ENCODE results near the gene ABCA4. TPM values are rescaled to one million over a fixed set of nuclear protein-coding genes. Genes with fewer than 3 reads are reported as not detected.

ABCA4 gene
- total and polyA plus RNA-seq, 2 of the 8 experiments (the other 6 are each of a cell fraction or from before 2014, with no cell fraction given) = 0.06 TPM; not detected in 1

DNA sequence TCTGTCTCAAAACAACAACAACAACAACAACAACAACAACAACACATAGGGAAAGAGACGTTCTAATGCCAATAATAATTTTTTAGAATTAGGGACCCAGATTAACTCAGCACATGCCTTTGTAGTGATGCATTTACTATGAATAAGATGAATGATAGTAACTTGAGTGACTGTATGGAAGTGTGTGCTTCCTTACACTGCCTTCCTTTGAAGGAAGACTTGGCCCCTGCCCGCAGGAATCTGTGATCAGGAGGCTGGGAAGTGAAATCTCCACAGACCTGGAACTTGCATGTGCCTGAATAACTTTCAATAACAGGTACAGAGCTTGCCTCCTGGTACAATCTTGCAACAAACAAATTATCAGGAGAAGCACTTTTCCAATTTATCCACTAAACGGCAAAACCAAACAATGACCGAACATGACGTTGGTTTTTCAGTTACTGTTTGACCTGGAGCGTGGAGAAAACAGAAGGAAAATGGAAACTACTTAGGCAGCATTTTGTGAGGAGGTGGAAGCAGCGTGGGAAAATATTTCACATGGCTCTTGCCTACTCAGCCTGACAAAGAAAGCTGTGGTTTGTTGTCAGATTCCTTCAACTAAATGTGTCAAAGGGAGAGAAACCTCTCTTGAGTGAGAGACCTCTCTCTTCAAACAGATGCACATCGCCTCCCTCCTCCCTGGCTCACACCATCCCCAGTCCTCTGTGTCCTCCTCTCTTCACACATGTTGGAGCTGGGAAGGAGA, 10.1 kb upstream of the ABCA4 start (continued):
- TF ChIP-seq SIN3A (conservative IDR thresholded peaks at IDR 0.05 in 1 of 2, IDR thresholded peaks at IDR 0.05 in 1 of 2; ENCODE audit: low read depth in 1 of 2, low read length in 2 of 2) = no peak
- no peak for TF ChIP-seq TCF12 (IDR thresholded peaks at IDR 0.05; ENCODE audit: low read depth, low read length)
- TF ChIP-seq SIX5 (IDR thresholded peaks at IDR 0.05; ENCODE audit: low read depth, low read length) = no peak
- no peak for TF ChIP-seq BACH1 (IDR thresholded peaks at IDR 0.05; ENCODE audit: low read length)
- TF ChIP-seq, protein P1, sequence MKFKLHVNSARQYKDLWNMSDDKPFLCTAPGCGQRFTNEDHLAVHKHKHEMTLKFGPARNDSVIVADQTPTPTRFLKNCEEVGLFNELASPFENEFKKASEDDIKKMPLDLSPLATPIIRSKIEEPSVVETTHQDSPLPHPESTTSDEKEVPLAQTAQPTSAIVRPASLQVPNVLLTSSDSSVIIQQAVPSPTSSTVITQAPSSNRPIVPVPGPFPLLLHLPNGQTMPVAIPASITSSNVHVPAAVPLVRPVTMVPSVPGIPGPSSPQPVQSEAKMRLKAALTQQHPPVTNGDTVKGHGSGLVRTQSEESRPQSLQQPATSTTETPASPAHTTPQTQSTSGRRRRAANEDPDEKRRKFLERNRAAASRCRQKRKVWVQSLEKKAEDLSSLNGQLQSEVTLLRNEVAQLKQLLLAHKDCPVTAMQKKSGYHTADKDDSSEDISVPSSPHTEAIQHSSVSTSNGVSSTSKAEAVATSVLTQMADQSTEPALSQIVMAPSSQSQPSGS (IDR thresholded peaks at IDR 0.05; ENCODE audit: low read length) = no peak
- no peak for TF ChIP-seq BCL11A (IDR thresholded peaks at IDR 0.05; ENCODE audit: low read depth in 2 of 2, low read length in 2 of 2)
